VCaP (cell line): ENCODE results near the gene ZSWIM3.

Experiments used
- H3K27ac ChIP-seq: fragments of 450-650 bp; 2 replicates; pipeline ENCODE4 v1.5.1; 2017
- CTCF ChIP-seq: fragments of 450-650 bp; conservative IDR thresholded peaks from 2 replicates; pipeline ENCODE4 v1.5.1; 2017; ENCODE audit warnings: mild to moderate bottlenecking, moderate library complexity

The ZSWIM3 gene

GRCh38 chr20:45874576-45874975 is 17.2 kb downstream of the ZSWIM3 start:
- no peak for TF ChIP-seq CTCF

GRCh38 chr20:45878076-45878761 is 20.8 kb downstream of the ZSWIM3 start:
- no peak for TF ChIP-seq CTCF
- no peak overlapping the region for H3K27ac ChIP-seq

More at GRCh38 chr20:45874576-45874975, 17.2 kb downstream of the ZSWIM3 start:
- H3K27ac ChIP-seq, result no peak overlapping the region

GRCh38 chr20:45880988-45881788 is 23.8 kb downstream of the ZSWIM3 start, which contains the start of gene ZSWIM1:
TSS of gene ZSWIM1 (plus strand) at chr20:45881227. CDS start at chr20:45882593, 1,366 bp downstream.
- no peak for TF ChIP-seq CTCF
- peak within 1 kb of the TSS; percentile 77 for H3K27ac ChIP-seq

GRCh38 chr20:45882469-45883099 is 25.2 kb downstream of the ZSWIM3 start:
- H3K27ac ChIP-seq, result no peak overlapping the region

GRCh38 chr20:45883100-45883469 is 25.7 kb downstream of the ZSWIM3 start:
- no peak for TF ChIP-seq CTCF
- H3K27ac ChIP-seq, result no peak overlapping the region

More at GRCh38 chr20:45882469-45883099, 25.2 kb downstream of the ZSWIM3 start:
- TF ChIP-seq CTCF, result no peak

- no peak for TF ChIP-seq CTCF
- no peak overlapping the region for H3K27ac ChIP-seq
These were observed 29.4 kb downstream of the ZSWIM3 start for GRCh38 chr20:45886590-45887345.
